NCI-H226 (cell line): ENCODE results near the gene GBGT1.
A peak's percentile ranks its signal among the peaks of the same experiment; 100 is the strongest.

Experiments used
- DNase-seq: peaks from one replicate; pipeline ENCODE4 v3.0.0-alpha.2; 2015

GBGT1 gene

GRCh38 chr9:133141833-133142595, 21.7 kb downstream of the GBGT1 start:
- DNase-seq: no peak

GRCh38 chr9:133140606-133141005, 23.1 kb downstream of the GBGT1 start:
- no peak for DNase-seq

GRCh38 chr9:133140174-133140505, 23.6 kb downstream of the GBGT1 start:
- DNase-seq: no peak

GRCh38 chr9:133139246-133140173, 24.2 kb downstream of the GBGT1 start:
- no peak for DNase-seq

- DNase-seq: no peak
Observed at GRCh38 chr9:133137451-133138231, 26.1 kb downstream of the GBGT1 start.

GRCh38 chr9:133135146-133135745, 28.5 kb downstream of the GBGT1 start:
- peak; percentile 98 for DNase-seq

GRCh38 chr9:133134388-133135145, 29.1 kb downstream of the GBGT1 start:
- no peak for DNase-seq

GRCh38 chr9:133133681-133134387, 29.9 kb downstream of the GBGT1 start:
- DNase-seq: peak; percentile 95

GRCh38 chr9:133132174-133132573, 31.5 kb downstream of the GBGT1 start:
- DNase-seq: no peak

GRCh38 chr9:133131506-133131905, 32.2 kb downstream of the GBGT1 start:
- DNase-seq: no peak

- DNase-seq: no peak
Observed at GRCh38 chr9:133130685-133131244, 32.9 kb downstream of the GBGT1 start.

- DNase-seq: no peak
Observed at GRCh38 chr9:133129001-133129795, 34.5 kb downstream of the GBGT1 start.

GRCh38 chr9:133128152-133128551, 35.6 kb downstream of the GBGT1 start:
- no peak for DNase-seq

GRCh38 chr9:133127340-133127981, 36.3 kb downstream of the GBGT1 start:
- DNase-seq: no peak

- no peak for DNase-seq
Observed at GRCh38 chr9:133126697-133127339, 36.9 kb downstream of the GBGT1 start.

GRCh38 chr9:133125941-133126696, 37.6 kb downstream of the GBGT1 start:
- DNase-seq: no peak

- DNase-seq: no peak
Observed at GRCh38 chr9:133124907-133125275, 38.8 kb downstream of the GBGT1 start.

- no peak for DNase-seq
Observed at GRCh38 chr9:133124123-133124906, 39.4 kb downstream of the GBGT1 start.
